ENCODE results near the gene FRY. TPM values are rescaled to one million over a fixed set of nuclear protein-coding genes. Genes with fewer than 3 reads are reported as not detected.

Gene FRY
- total and polyA plus RNA-seq, 2 of the 13 experiments (the other 11 are each of a cell fraction or from before 2014, with no cell fraction given) = 8.2 to 13.1 TPM

- TF ChIP-seq PRDM4 (CRISPR knock-in tag; IDR thresholded peaks at IDR 0.05; ENCODE audit: borderline replicate concordance) (no peak), UBTF (CRISPR knock-in tag; IDR thresholded peaks at IDR 0.05) (no peak), ZBED4 (CRISPR knock-in tag; IDR thresholded peaks at IDR 0.05; ENCODE audit: borderline replicate concordance) (no peak), ZMYM4 (CRISPR knock-in tag; IDR thresholded peaks at IDR 0.05) (0 out of 2 replicates have a peak, but pooled peaks have one; percentile 38), TIGD3 (CRISPR knock-in tag; IDR thresholded peaks at IDR 0.05; ENCODE audit: borderline replicate concordance) (no peak), GATAD1 (CRISPR knock-in tag; IDR thresholded peaks at IDR 0.05) (no peak), GATAD2A (CRISPR knock-in tag; IDR thresholded peaks at IDR 0.05) (peak; percentile 34; the same call in 1 of the 2 replicates), FOXK2 (IDR thresholded peaks at IDR 0.05) (no peak), PLRG1 (conservative IDR thresholded peaks at IDR 0.05) (no peak), MTERF4 (CRISPR knock-in tag; IDR thresholded peaks at IDR 0.05) (no peak), PHF20 (CRISPR knock-in tag; IDR thresholded peaks at IDR 0.05) (no peak), ZNF615 (CRISPR knock-in tag; IDR thresholded peaks at IDR 0.05; ENCODE audit: borderline replicate concordance) (no peak), ZFP41 (CRISPR knock-in tag; IDR thresholded peaks at IDR 0.05; ENCODE audit: borderline replicate concordance) (no peak), ZNF784 (CRISPR knock-in tag; IDR thresholded peaks at IDR 0.05; ENCODE audit: borderline replicate concordance) (no peak), ELF3 (CRISPR knock-in tag; IDR thresholded peaks at IDR 0.05) (no peak), BHLHE40 (IDR thresholded peaks at IDR 0.05; ENCODE audit: low read length) (no peak)
These were observed 278.6 kb downstream of the FRY start (continued) for GRCh38 chr13:32310134-32310706.

All from HepG2 (cell line).